NCI-H1092 (cell line): ENCODE results near the gene DYRK3.
A peak's percentile ranks its signal among the peaks of the same experiment; 100 is the strongest.
"Not testable (repeated sequence)": the region's sequence is repeated elsewhere in the genome, so short reads cannot be mapped to it uniquely, and the experiment has no call there.

ENCODE experiments used
- DNase-seq: peaks from one replicate; lab custom pipeline; 2025; lab: John Stamatoyannopoulos, UW

The DYRK3 gene

GRCh38 chr1:206635080-206635977 lies at the start of gene DYRK3:
Gene DYRK3 (plus strand): TSS chr1:206635536. CDS start chr1:206635704, 168 bp downstream.
- peak; percentile 96 for DNase-seq

GRCh38 chr1:206586501-206587445 lies 48.6 kb upstream of the DYRK3 start:
- DNase-seq: no peak

- DNase-seq: no peak
These were observed 47.4 kb upstream of the DYRK3 start for GRCh38 chr1:206587904-206588303.

GRCh38 chr1:206588492-206588891 lies 46.8 kb upstream of the DYRK3 start:
- DNase-seq: no peak

- DNase-seq: no peak
These were observed 46.1 kb upstream of the DYRK3 start for GRCh38 chr1:206589206-206589605.

GRCh38 chr1:206590025-206590758 lies 45.1 kb upstream of the DYRK3 start:
- DNase-seq: no peak

- DNase-seq: no peak
These were observed 44.1 kb upstream of the DYRK3 start for GRCh38 chr1:206591226-206591625.

GRCh38 chr1:206591696-206592095 lies 43.6 kb upstream of the DYRK3 start:
- no peak for DNase-seq

GRCh38 chr1:206593351-206593925 lies 41.9 kb upstream of the DYRK3 start:
- DNase-seq: no peak

GRCh38 chr1:206595581-206596318 lies 39.6 kb upstream of the DYRK3 start:
- no peak for DNase-seq

- DNase-seq: no peak
These were observed 39.0 kb upstream of the DYRK3 start for GRCh38 chr1:206596319-206596666.

GRCh38 chr1:206600527-206600926 lies 34.8 kb upstream of the DYRK3 start:
- no peak for DNase-seq

GRCh38 chr1:206604861-206605260 lies 30.5 kb upstream of the DYRK3 start:
- no peak for DNase-seq

- peak; percentile 9 for DNase-seq
These were observed 28.5 kb upstream of the DYRK3 start for GRCh38 chr1:206606867-206607266.

- peak; percentile 7 for DNase-seq
These were observed 27.1 kb upstream of the DYRK3 start for GRCh38 chr1:206608108-206608698.

- DNase-seq: no peak
These were observed 25.9 kb upstream of the DYRK3 start for GRCh38 chr1:206609229-206609991.

- DNase-seq: peak; percentile 92
These were observed 23.0 kb upstream of the DYRK3 start, which contains the start of gene EIF2D for GRCh38 chr1:206612129-206612876. Gene EIF2D (minus strand): TSS chr1:206612465. CDS start chr1:206612342, 123 bp downstream.

GRCh38 chr1:206626396-206626795 lies 8.9 kb upstream of the DYRK3 start:
- not testable (repeated sequence) for DNase-seq

- no peak for DNase-seq
These were observed 6.4 kb upstream of the DYRK3 start for GRCh38 chr1:206628916-206629315.
